ENCODE data around the gene TIAM1.
A peak's percentile ranks its signal among the peaks of the same experiment; 100 is the strongest.

The TIAM1 gene

DNA sequence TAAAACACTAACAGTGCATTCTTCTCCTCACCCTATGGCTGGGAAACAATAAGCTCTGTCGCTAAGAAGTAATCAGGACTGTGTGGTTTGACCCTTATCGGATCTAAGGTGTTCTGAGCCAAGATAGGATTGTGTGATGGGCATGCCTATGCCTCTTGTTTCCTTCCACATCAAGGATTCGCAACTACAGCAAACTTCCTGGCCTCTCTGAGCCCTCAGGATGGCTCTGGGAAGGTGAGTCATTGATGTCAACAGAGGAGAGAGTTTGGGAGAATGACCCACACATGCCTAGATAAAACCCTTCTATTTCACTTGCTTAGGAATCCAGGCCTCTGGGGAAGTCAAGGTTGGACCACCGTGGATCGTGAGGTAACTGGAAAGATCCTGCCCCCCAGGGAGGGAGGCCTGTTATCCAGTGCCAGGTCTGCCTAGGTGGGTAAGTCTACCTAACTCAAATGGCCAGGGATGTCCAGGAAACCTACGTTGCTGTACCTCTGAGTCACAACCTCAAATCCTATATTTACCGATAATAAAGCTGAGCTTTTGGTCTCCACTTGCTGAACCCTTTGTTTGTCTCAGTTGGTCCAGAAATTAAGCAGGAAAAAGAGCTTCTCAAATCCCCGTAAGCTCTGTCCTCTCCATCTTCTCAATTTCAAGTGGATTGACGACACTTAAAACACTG is 27.4 kb downstream of the TIAM1 start:
- Histone ChIP-seq H3K4me3 (ENCODE audit: severe bottlenecking) (no peak overlapping the region), H3K36me3 (ENCODE audit: low read depth) (no peaks in the 10 kb centered on the region), H3K27ac (ENCODE audit: poor library complexity, severe bottlenecking) (no peak overlapping the region), H3K9me3 (ENCODE audit: severe bottlenecking) (no peaks in the 10 kb centered on the region), H3K4me1 (ENCODE audit: insufficient read depth, poor library complexity, severe bottlenecking) (no peaks in the 10 kb centered on the region), H3K27me3 (ENCODE audit: insufficient read depth, poor library complexity, severe bottlenecking) (no peaks in the 10 kb centered on the region)
- ATAC-seq (ENCODE audit: low read depth) (peak; percentile 82), DNase-seq (ENCODE audit: low spot score) (no peak)
- TF ChIP-seq, protein P1, sequence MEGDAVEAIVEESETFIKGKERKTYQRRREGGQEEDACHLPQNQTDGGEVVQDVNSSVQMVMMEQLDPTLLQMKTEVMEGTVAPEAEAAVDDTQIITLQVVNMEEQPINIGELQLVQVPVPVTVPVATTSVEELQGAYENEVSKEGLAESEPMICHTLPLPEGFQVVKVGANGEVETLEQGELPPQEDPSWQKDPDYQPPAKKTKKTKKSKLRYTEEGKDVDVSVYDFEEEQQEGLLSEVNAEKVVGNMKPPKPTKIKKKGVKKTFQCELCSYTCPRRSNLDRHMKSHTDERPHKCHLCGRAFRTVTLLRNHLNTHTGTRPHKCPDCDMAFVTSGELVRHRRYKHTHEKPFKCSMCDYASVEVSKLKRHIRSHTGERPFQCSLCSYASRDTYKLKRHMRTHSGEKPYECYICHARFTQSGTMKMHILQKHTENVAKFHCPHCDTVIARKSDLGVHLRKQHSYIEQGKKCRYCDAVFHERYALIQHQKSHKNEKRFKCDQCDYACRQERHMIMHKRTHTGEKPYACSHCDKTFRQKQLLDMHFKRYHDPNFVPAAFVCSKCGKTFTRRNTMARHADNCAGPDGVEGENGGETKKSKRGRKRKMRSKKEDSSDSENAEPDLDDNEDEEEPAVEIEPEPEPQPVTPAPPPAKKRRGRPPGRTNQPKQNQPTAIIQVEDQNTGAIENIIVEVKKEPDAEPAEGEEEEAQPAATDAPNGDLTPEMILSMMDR (IDR thresholded peaks at IDR 0.05; ENCODE audit: poor library complexity, severe bottlenecking) = no peak

DNA sequence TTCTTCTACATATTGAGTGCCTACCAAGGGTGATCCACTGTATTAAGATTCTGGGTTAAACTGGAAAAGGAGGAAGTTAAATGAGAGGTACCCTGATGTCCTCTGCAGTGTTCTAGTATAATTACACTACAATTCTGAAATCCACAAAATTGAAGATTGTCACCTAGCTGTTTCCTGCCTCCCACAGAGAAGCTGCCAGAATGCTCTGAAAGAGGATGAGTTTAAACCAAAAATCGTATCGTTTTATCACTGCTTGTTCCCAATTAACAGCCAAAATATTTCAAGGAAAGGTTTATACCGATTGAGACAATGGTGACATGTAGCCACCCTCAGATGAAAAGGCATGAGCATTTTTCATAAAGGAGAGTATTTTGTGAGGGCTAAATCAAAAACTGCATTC is 28.0 kb downstream of the TIAM1 start:
- no peak overlapping the region for H3K27ac ChIP-seq (ENCODE audit: poor library complexity, severe bottlenecking)
- peaks cover 4% of the 10 kb centered on the region for H3K4me1 ChIP-seq (ENCODE audit: insufficient read depth, poor library complexity, severe bottlenecking)

DNA sequence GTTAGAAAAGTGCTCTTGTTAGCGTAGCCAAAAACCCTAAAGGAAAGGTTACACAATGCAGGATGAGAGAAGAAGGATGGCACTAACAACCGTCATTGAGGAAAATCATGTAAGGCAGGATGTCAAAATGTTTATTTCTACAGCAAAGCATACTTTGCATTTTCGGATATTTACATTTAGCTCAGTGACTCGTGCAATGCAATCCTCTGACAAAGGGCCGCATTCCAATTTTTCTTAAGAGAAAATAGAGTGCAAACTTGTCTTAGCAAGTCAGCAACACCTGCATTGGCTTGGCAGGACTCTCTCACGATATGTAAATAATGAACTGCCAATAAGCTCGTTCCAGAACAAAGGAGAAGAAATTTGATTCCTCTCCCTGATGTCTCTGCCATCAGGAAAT is 33.3 kb downstream of the TIAM1 start:
- TF ChIP-seq, protein P1 (IDR thresholded peaks at IDR 0.05; ENCODE audit: poor library complexity, severe bottlenecking) = no peak
- no peaks in the 10 kb centered on the region for H3K36me3 ChIP-seq (ENCODE audit: low read depth)
- H3K4me1 ChIP-seq (ENCODE audit: insufficient read depth, poor library complexity, severe bottlenecking) = peaks cover 13% of the 10 kb centered on the region
- DNase-seq (ENCODE audit: low spot score) (no peak), ATAC-seq (ENCODE audit: low read depth) (peak; percentile 97)
- H3K27ac ChIP-seq (ENCODE audit: poor library complexity, severe bottlenecking) = peak overlapping the region; percentile 37
- H3K9me3 ChIP-seq (ENCODE audit: severe bottlenecking) = no peaks in the 10 kb centered on the region
- H3K27me3 ChIP-seq (ENCODE audit: insufficient read depth, poor library complexity, severe bottlenecking) = no peaks in the 10 kb centered on the region
- no peak overlapping the region for H3K4me3 ChIP-seq (ENCODE audit: severe bottlenecking)

More for the DNA sequence above, 28.0 kb downstream of the TIAM1 start:
- no peak for DNase-seq (ENCODE audit: low spot score)
- ATAC-seq (ENCODE audit: low read depth) = no peak
- TF ChIP-seq, protein P1 (IDR thresholded peaks at IDR 0.05; ENCODE audit: poor library complexity, severe bottlenecking) = no peak
- H3K36me3 ChIP-seq (ENCODE audit: low read depth) = no peaks in the 10 kb centered on the region
- no peaks in the 10 kb centered on the region for H3K27me3 ChIP-seq (ENCODE audit: insufficient read depth, poor library complexity, severe bottlenecking)
- no peak overlapping the region for H3K4me3 ChIP-seq (ENCODE audit: severe bottlenecking)
- no peaks in the 10 kb centered on the region for H3K9me3 ChIP-seq (ENCODE audit: severe bottlenecking)

DNA sequence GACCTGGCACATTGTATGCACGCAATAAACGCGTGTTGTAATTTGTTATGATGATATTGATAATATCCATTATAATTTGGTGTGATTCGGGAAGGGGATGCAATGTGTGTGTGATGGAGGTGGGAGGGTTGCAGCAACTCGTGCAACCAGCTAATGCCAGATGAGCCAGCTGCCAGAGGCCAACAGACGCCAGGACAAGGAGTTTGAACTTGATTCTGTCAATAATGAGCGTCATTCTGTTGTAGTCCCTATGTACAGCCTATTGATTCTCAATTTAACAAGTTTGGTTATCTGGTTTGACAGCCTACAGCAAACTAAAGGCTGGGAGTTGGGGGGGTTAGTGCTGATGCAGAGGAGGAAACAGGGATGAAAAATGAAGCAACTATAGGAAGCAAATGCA is 35.5 kb downstream of the TIAM1 start:
- TF ChIP-seq, protein P1 (IDR thresholded peaks at IDR 0.05; ENCODE audit: poor library complexity, severe bottlenecking) = no peak
- ATAC-seq (ENCODE audit: low read depth) = no peak
- H3K36me3 ChIP-seq (ENCODE audit: low read depth) = no peaks in the 10 kb centered on the region
- no peak for DNase-seq (ENCODE audit: low spot score)
- no peaks in the 10 kb centered on the region for H3K9me3 ChIP-seq (ENCODE audit: severe bottlenecking)
- no peak overlapping the region for H3K4me3 ChIP-seq (ENCODE audit: severe bottlenecking)
- H3K4me1 ChIP-seq (ENCODE audit: insufficient read depth, poor library complexity, severe bottlenecking) = peaks cover 13% of the 10 kb centered on the region
- H3K27me3 ChIP-seq (ENCODE audit: insufficient read depth, poor library complexity, severe bottlenecking) = no peaks in the 10 kb centered on the region
- no peak overlapping the region for H3K27ac ChIP-seq (ENCODE audit: poor library complexity, severe bottlenecking)

DNA sequence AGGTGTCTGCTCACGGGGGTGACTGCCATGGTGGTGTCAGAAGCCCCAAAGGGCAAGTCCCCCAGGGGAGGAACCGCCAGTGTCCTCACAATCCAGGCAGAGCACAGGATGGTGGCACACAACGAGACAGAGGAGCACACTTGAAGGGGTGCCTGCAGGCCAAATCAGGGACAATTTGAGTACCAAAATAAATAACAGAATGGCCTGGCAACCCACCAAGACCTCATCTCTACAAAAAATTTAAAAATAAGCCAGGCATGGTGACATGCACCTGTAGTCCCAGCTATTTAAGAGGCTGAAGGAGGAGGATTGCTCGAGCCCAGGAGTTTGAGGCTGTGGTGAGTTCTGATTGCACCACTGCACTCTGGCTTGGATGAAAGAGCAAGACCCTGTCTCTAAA is 38.2 kb downstream of the TIAM1 start:
- no peak overlapping the region for H3K4me3 ChIP-seq (ENCODE audit: severe bottlenecking)
- ATAC-seq (ENCODE audit: low read depth) (no peak), DNase-seq (ENCODE audit: low spot score) (no peak)
- H3K27me3 ChIP-seq (ENCODE audit: insufficient read depth, poor library complexity, severe bottlenecking) = no peaks in the 10 kb centered on the region
- no peaks in the 10 kb centered on the region for H3K36me3 ChIP-seq (ENCODE audit: low read depth)
- H3K9me3 ChIP-seq (ENCODE audit: severe bottlenecking) = no peaks in the 10 kb centered on the region
- H3K27ac ChIP-seq (ENCODE audit: poor library complexity, severe bottlenecking) = no peak overlapping the region
- peaks cover 8% of the 10 kb centered on the region for H3K4me1 ChIP-seq (ENCODE audit: insufficient read depth, poor library complexity, severe bottlenecking)
- TF ChIP-seq, protein P1 (IDR thresholded peaks at IDR 0.05; ENCODE audit: poor library complexity, severe bottlenecking) = no peak

All from RWPE2 (cell line).